BLaER1 (cell line): ENCODE data around the gene LRCH4.
"Not testable (repeated sequence)": the region's sequence is repeated elsewhere in the genome, so short reads cannot be mapped to it uniquely, and the experiment has no call there.

Experiments
- H3K27ac ChIP-seq: shearing (Covaris generic); formaldehyde crosslinking; 2 replicates; pipeline ENCODE4 v1.8.1; 2022
- H3K27me3 ChIP-seq: shearing (Covaris generic); formaldehyde crosslinking; 2 replicates; pipeline ENCODE4 v1.8.1; 2022
- H3K36me3 ChIP-seq: shearing (Covaris generic); formaldehyde crosslinking; 2 replicates; pipeline ENCODE4 v1.8.1; 2022
- H3K4me1 ChIP-seq: shearing (Covaris generic); formaldehyde crosslinking; 2 replicates; pipeline ENCODE4 v1.8.1; 2022
- H3K4me2 ChIP-seq: shearing (Covaris generic); formaldehyde crosslinking; 2 replicates; pipeline ENCODE4 v1.8.1; 2022
- H3K4me3 ChIP-seq: shearing (Covaris generic); formaldehyde crosslinking; 2 replicates; pipeline ENCODE4 v1.8.1; 2022
- H3K9ac ChIP-seq: shearing (Covaris generic); formaldehyde crosslinking; 2 replicates; pipeline ENCODE4 v1.8.1; 2022
- H3K9me3 ChIP-seq: shearing (Covaris generic); formaldehyde crosslinking; 2 replicates; pipeline ENCODE4 v1.8.1; 2022
- H4K20me1 ChIP-seq: shearing (Covaris generic); formaldehyde crosslinking; 2 replicates; pipeline ENCODE4 v1.8.1; 2022
- Cebpa-rat ChIP-seq: shearing (Covaris generic); IDR thresholded peaks from 2 replicates; pipeline ENCODE4 v1.8.1; 2022

Gene LRCH4

GRCh38 chr7:100546926-100547800, 38.8 kb downstream of the LRCH4 start:
- H3K9me3 ChIP-seq = no peaks in the 10 kb centered on the region
- peaks cover 21% of the 10 kb centered on the region; the same call in 1 of the 2 replicates for H3K36me3 ChIP-seq
- peaks cover 62% of the 10 kb centered on the region for H3K4me1 ChIP-seq
- H3K9ac ChIP-seq = no peak overlapping the region; the same call in 1 of the 2 replicates
- peak overlapping the region; percentile 57 for H3K27ac ChIP-seq
- TF ChIP-seq Cebpa-rat = no peak
- no peaks in the 10 kb centered on the region for H4K20me1 ChIP-seq
- peak overlapping the region; percentile 83 for H3K4me2 ChIP-seq
- H3K4me3 ChIP-seq = no peak overlapping the region
- no peaks in the 10 kb centered on the region for H3K27me3 ChIP-seq

GRCh38 chr7:100546129-100546925, 39.6 kb downstream of the LRCH4 start:
- Histone ChIP-seq H3K27me3 (no peaks in the 10 kb centered on the region), H3K9ac (no peak overlapping the region), H3K4me1 (peaks cover 62% of the 10 kb centered on the region), H3K4me2 (peak overlapping the region; percentile 83), H3K9me3 (no peaks in the 10 kb centered on the region), H4K20me1 (no peaks in the 10 kb centered on the region), H3K27ac (peak overlapping the region; percentile 57), H3K4me3 (no peak overlapping the region), H3K36me3 (peaks cover 12% of the 10 kb centered on the region; the same call in 1 of the 2 replicates)
- no peak for TF ChIP-seq Cebpa-rat

GRCh38 chr7:100545360-100546128, 40.4 kb downstream of the LRCH4 start:
- Histone ChIP-seq H3K4me1 (peaks cover 60% of the 10 kb centered on the region), H3K36me3 (peaks cover 10% of the 10 kb centered on the region; the same call in 1 of the 2 replicates), H3K9ac (0 out of 2 replicates have a peak overlapping the region, but pooled peaks have one; percentile 10), H4K20me1 (no peaks in the 10 kb centered on the region), H3K4me2 (peak overlapping the region; percentile 83), H3K4me3 (no peak overlapping the region), H3K9me3 (no peaks in the 10 kb centered on the region), H3K27me3 (no peaks in the 10 kb centered on the region), H3K27ac (peak overlapping the region; percentile 57)
- TF ChIP-seq Cebpa-rat = no peak

- TF ChIP-seq Cebpa-rat = no peak
- H3K4me1 ChIP-seq = peaks cover 60% of the 10 kb centered on the region
- peaks cover 4% of the 10 kb centered on the region for H4K20me1 ChIP-seq
- peaks cover 10% of the 10 kb centered on the region; the same call in 1 of the 2 replicates for H3K36me3 ChIP-seq
- peak overlapping the region; percentile 83 for H3K4me2 ChIP-seq
- no peak overlapping the region for H3K27ac ChIP-seq
- no peak overlapping the region for H3K4me3 ChIP-seq
- H3K27me3 ChIP-seq = no peaks in the 10 kb centered on the region; the same call in 1 of the 2 replicates
- H3K9ac ChIP-seq = no peak overlapping the region
- no peaks in the 10 kb centered on the region for H3K9me3 ChIP-seq
Measured at GRCh38 chr7:100544967-100545359, 41.0 kb downstream of the LRCH4 start.

- Histone ChIP-seq H4K20me1 (peaks cover 8% of the 10 kb centered on the region), H3K4me2 (no peak overlapping the region), H3K4me3 (no peak overlapping the region), H3K27ac (no peak overlapping the region), H3K27me3 (no peaks in the 10 kb centered on the region; the same call in 1 of the 2 replicates), H3K36me3 (peaks cover 5% of the 10 kb centered on the region; the same call in 1 of the 2 replicates), H3K9ac (no peak overlapping the region), H3K9me3 (no peaks in the 10 kb centered on the region), H3K4me1 (peaks cover 58% of the 10 kb centered on the region)
- no peak for TF ChIP-seq Cebpa-rat
Measured at GRCh38 chr7:100544386-100544785, 41.5 kb downstream of the LRCH4 start.

GRCh38 chr7:100543586-100543985, 42.3 kb downstream of the LRCH4 start:
- Histone ChIP-seq H3K27ac (no peak overlapping the region), H3K4me2 (no peak overlapping the region), H3K9ac (no peak overlapping the region), H3K36me3 (no peaks in the 10 kb centered on the region), H3K27me3 (no peaks in the 10 kb centered on the region; the same call in 1 of the 2 replicates), H4K20me1 (peaks cover 8% of the 10 kb centered on the region), H3K4me3 (no peak overlapping the region), H3K4me1 (peaks cover 50% of the 10 kb centered on the region), H3K9me3 (no peaks in the 10 kb centered on the region)
- no peak for TF ChIP-seq Cebpa-rat

- not testable (repeated sequence) for H3K27ac ChIP-seq, H3K36me3 ChIP-seq, H3K4me2 ChIP-seq
Measured at GRCh38 chr7:100541309-100541708, 44.6 kb downstream of the LRCH4 start.

GRCh38 chr7:100540073-100540723, 45.7 kb downstream of the LRCH4 start:
- Histone ChIP-seq H3K4me2 (peak overlapping the region; percentile 97), H3K36me3 (no peaks in the 10 kb centered on the region), H4K20me1 (peaks cover 8% of the 10 kb centered on the region), H3K27me3 (no peaks in the 10 kb centered on the region; the same call in 1 of the 2 replicates), H3K27ac (no peak overlapping the region), H3K9me3 (no peaks in the 10 kb centered on the region), H3K4me1 (peaks cover 24% of the 10 kb centered on the region), H3K9ac (peak overlapping the region; percentile 75), H3K4me3 (peak overlapping the region; percentile 81)
- no peak for TF ChIP-seq Cebpa-rat

More at GRCh38 chr7:100541309-100541708, 44.6 kb downstream of the LRCH4 start:
- not testable (repeated sequence) for H3K4me3 ChIP-seq, H3K9me3 ChIP-seq, H4K20me1 ChIP-seq, H3K9ac ChIP-seq, H3K27me3 ChIP-seq
- peaks cover 35% of the 10 kb centered on the region for H3K4me1 ChIP-seq

GRCh38 chr7:100539436-100540006, 46.4 kb downstream of the LRCH4 start:
- Histone ChIP-seq H3K4me3 (peak overlapping the region; percentile 81), H3K4me1 (peaks cover 17% of the 10 kb centered on the region), H4K20me1 (peaks cover 8% of the 10 kb centered on the region), H3K9ac (peak overlapping the region; percentile 75), H3K4me2 (peak overlapping the region; percentile 97), H3K27ac (no peak overlapping the region), H3K36me3 (no peaks in the 10 kb centered on the region), H3K9me3 (no peaks in the 10 kb centered on the region), H3K27me3 (no peaks in the 10 kb centered on the region; the same call in 1 of the 2 replicates)
- TF ChIP-seq Cebpa-rat = no peak
